ENCODE measurements around the gene RCAN2. TPM values are rescaled to one million over a fixed set of nuclear protein-coding genes. Genes with fewer than 3 reads are reported as not detected.

Gene RCAN2
- total RNA-seq, 2 donors from 2014 or later: 4.0 to 9.8 TPM

DNA sequence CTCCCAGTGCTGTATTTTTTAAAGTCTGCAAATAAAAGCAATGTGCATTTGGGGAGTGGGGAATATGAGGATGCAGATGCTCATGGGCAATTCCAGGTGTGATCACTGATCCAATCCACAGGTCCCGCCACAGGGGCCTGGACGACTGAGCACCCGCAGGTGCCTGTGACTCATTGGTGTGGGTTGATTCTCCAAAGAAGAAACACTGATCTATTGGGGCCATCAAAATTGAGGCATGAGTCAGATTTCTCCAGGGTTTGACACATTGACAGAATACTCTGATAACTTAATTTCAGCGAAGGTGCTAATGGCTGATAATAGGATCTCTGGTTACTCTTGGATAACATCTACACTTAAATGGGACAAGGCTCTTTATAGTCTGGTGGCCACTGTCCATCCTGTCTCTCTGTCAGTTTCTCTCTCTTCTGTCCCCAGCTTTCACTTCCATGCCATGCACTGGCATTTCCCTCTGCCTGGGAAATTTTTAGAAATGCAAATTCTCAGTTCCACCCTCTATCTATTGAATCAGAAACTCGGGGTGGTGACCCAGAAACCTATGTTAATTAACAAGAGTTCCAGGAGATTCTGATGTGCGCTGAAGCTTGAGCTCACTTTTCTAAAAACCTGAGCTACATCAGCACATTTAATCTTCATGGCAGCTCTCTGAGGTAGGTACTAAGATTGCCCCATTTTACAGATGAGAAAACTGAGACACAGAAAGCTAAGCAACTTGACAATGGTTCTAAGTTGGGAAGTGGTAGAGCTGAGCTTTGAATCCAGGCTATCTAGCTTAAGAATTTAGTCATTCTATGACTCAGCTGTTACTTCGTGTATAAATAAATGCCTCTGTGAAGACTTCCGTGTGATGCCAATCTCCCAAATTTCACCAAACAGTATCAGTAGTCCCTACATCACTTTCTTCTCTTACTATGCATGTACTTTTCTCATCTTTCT, 10.2 kb upstream of the RCAN2 start:
- no peak for DNase-seq
- no peak for ATAC-seq
- intact Hi-C loops (cut with DNase I, micrococcal nuclease): no loop called here

DNA sequence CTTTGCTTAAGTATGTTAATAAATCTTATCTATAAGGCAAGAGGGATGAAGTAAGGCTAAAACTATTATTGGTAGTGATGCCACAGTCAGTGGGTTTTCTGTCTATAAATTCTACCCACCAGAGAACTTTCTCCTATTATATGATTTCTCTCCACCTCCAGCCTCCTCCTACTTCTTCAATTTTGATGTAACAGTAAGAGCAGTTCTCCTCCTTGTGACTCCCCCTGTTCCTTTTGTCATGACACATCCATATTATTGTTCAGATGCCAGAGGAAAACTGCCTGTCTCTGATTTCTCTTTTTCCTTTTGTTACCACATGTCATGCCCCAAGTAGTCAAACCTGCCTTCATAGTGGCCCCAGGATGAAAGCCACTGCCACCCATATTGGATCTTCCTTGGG, 9.1 kb upstream of the RCAN2 start:
- intact Hi-C loops (cut with DNase I, micrococcal nuclease): no loop called here
- no peak for DNase-seq
- no peak for ATAC-seq

GRCh38 chr6:46491628-46492547, 639 bp upstream of the RCAN2 start:
- peak; percentile 78 for ATAC-seq
- peak in 1 of 2 donors; percentile 45 for DNase-seq
- intact Hi-C loops (cut with DNase I, micrococcal nuclease): no loop called here

- DNase-seq: peak in 1 of 2 donors; percentile 11
- intact Hi-C loops (cut with DNase I, micrococcal nuclease): no loop called here
- ATAC-seq: no peak
These were observed 636 bp downstream of the RCAN2 start for GRCh38 chr6:46490425-46491200.

- no peak for DNase-seq
- intact Hi-C loops (cut with DNase I, micrococcal nuclease): no loop called here
- no peak for ATAC-seq
These were observed 5.1 kb downstream of the RCAN2 start for GRCh38 chr6:46486181-46486580.

DNA sequence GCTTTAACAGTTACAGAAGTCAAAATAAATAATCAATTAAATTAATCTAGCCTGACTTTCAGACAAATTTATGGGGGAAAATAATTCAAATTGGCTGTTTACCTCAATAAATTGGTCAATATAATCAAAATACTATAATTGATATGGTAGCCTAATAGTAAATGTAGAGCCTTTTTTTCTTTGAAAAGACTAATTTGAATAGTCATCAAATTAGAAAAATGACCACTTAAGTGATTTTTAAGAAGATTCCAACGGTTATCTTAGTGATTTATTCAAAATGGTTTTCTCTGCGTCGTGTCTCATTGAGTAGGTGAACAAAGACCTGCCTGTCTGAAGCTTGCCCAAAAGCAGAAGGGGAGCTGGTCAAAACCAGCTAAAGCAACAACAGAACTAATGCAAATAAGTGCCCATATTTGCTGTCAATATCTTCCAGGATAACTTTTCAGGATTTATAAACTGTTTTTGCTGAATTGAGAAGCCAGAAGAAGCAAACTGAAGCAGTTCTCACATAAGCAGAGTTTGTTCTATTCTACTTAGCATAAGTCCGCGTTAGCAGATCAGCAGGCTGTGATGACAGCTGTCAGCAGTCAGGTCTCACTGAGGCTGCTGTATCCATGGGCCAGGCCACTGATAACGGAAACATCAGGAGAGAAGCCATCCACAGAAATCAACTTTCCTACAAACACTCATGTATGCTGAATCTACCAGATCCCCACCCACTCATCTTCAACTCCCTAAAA, 7.0 kb downstream of the RCAN2 start:
- DNase-seq: no peak
- no peak for ATAC-seq
- intact Hi-C loops (cut with DNase I, micrococcal nuclease): no loop called here

- ATAC-seq: no peak
- intact Hi-C loops (cut with DNase I, micrococcal nuclease): no loop called here
- DNase-seq: no peak
These were observed 14.9 kb downstream of the RCAN2 start for GRCh38 chr6:46476301-46476700.

DNA sequence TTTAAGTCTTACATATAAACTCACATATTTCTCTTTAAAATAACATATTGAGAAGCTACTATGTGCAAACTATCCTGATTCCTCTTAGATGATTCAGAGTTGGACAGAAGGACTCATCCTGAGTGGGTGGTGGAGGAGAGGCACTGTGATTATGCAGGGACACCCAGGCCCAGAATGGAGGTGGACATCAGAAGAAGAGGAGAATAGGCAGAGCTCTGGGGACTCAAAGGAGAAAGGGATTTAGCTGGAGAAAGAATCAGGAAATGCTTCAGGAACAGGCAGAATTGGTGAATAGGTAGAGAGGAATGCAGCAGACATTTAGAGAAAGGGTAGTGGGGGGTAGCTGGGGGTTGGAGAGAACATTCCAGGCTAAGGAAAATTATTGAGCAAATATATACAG, 17.4 kb downstream of the RCAN2 start:
- no peak for ATAC-seq
- intact Hi-C loops (cut with DNase I, micrococcal nuclease): no loop called here
- no peak for DNase-seq

DNA sequence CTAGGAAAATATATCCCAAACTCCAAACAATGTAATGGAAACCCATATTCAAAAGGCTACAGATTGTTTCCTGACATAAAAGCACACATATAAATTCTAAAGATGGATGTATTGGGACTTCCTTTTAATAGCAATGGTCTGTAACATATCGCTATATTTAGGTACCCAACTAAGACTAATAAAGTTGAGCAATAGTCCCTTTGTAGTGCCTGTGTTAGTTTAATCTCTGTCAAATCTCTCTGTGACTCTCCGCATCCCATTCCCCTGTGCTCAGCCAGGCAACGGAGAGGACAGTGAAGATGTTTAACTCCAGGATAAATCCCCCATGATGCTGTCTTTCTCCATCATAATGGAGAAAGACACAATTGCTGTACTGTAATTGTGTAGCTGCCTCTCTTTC, 19.0 kb downstream of the RCAN2 start:
- intact Hi-C loops (cut with DNase I, micrococcal nuclease): no loop called here
- ATAC-seq: no peak
- no peak for DNase-seq

GRCh38 chr6:46469021-46469420, 22.2 kb downstream of the RCAN2 start:
- intact Hi-C loops (cut with DNase I, micrococcal nuclease): no loop called here
- DNase-seq (no peak), ATAC-seq (no peak)

GRCh38 chr6:46468403-46469010, 22.7 kb downstream of the RCAN2 start:
- ATAC-seq: no peak
- intact Hi-C loops (cut with DNase I, micrococcal nuclease): no loop called here

DNA sequence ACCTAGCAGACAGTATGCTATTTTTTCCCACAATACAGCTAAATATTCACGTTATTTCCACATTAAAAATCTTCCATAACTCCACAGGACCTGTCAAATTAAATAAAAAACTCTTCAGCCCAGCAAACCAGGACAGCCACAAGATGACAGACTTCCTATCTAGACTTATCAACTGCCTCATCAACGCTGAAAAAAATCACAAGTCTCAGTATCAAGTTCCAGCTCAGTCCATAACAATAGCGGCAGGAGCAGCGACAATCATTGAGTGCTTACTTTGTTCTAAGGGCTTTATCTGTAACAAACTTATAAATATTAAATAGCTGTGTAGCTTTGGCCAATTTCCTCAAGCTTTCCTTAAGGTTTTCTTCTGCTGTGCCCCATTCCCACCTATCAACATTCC, 24.7 kb downstream of the RCAN2 start:
- intact Hi-C loops (cut with DNase I, micrococcal nuclease): no loop called here
- DNase-seq (no peak), ATAC-seq (no peak)

More at GRCh38 chr6:46468403-46469010, 22.7 kb downstream of the RCAN2 start:
- DNase-seq: no peak

DNA sequence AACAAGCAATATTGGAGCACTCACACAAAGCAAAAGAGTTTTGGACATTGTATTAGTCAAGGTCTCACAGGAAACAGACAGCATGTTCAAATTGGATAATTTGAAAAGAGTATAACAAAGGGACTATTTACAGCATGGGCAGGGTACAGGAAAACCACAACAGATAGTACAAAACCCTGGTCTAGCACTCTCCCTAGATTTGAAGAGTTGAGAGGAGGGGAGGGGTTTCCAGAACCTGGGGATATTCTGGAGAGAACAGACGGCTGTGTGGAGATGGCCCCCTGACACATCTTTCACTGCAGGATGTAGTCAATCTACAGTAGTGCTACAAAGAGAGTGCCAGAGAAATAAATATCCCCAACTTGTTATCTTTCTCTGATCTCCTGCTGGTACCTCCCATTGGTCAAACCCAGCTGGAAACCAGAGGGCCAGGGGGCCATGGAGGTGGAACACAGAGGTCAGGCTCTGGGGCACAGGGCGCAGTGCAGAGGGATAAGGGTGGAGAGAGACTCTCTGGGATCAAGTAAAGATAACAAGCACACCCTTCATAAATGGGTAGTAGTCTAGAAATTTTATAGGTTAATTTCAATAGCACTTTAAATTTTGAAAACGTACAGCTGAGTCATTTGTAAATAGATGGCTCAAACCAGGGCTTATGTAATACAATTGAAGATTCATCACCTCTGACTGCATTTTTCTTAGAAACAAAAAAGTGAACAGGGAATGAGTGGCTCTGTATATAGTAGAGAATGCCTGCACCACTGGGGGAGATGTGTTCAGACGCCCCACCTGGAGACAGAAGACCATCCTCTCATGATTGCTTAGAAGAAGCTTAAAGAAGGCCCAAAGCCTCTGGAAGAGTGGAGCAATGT, 25.7 kb downstream of the RCAN2 start:
- ATAC-seq (no peak), DNase-seq (no peak)
- intact Hi-C loops (cut with DNase I, micrococcal nuclease): no loop called here

DNA sequence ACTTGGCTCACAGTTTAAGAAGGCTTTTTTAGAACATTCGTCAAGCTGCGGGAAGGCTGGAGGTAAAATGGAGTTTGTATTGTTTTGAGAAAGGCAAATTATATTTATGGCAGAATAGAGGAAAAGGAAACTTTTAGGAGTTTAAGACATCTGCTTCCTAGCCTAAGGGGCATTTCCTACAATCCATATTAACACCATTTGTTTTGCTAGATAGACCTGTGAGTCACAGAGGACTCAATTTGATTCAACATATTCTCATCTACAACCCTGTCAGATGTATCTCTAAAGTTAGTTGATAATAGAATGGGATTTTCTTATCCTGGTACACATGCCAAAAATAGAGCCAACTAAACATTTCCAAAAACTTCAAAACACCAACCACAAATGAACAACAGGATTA, 35.0 kb downstream of the RCAN2 start:
- DNase-seq (no peak), ATAC-seq (no peak)
- intact Hi-C loops (cut with DNase I, micrococcal nuclease): no loop called here

GRCh38 chr6:46454691-46455090, 36.6 kb downstream of the RCAN2 start:
- intact Hi-C loops (cut with DNase I, micrococcal nuclease): no loop called here
- ATAC-seq: no peak
- DNase-seq: no peak

DNA sequence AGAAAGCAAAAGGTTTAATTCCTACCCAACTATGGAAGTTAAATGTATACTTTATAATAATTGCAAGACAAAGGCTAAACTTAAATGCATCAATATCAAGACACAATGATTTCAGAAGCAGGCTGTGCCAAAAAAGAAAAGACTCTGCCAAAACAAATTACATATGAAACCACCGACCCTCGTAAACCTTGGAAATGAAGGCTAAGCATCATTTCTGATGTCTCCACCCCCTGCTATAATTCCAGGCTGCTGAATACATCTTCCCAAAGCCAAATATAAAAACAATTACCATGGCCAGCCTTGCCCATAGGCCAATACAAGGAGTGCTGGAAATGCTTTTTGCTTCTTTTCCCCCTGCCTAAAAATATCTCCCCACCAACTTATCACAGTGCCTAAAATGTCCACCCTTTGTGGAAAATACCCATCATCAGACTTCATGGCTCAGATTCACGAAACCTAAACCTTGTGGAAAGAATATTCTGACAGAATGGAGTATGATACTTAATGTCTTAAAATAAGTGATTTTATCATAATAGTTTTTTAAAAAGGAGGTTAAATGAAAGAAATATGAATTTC, 37.4 kb downstream of the RCAN2 start:
- ATAC-seq: no peak
- intact Hi-C loops (cut with DNase I, micrococcal nuclease): no loop called here
- DNase-seq: no peak

- intact Hi-C loops (cut with DNase I, micrococcal nuclease): no loop called here
- DNase-seq: no peak
- ATAC-seq: no peak
These were observed 38.0 kb downstream of the RCAN2 start for GRCh38 chr6:46453216-46453615.

All from left colon (tissue), 2 donors.